GM21447 (cell line): ENCODE measurements around the gene NRAS.
"Not testable (repeated sequence)": the region's sequence is repeated elsewhere in the genome, so short reads cannot be mapped to it uniquely, and the experiment has no call there.

Source experiments
- ATAC-seq: cut with Tn5 transposase; IDR thresholded peaks from one replicate; pipeline ENCODE4 v1.9.1; 2021; ENCODE audit not compliant: unreplicated experiment

NRAS gene

GRCh38 chr1:114716304-114717170 lies at the start of gene NRAS:
TSS of gene NRAS (minus strand) at chr1:114716771. CDS start at chr1:114716160, 611 bp downstream.
- peak; percentile 94 for ATAC-seq

DNA sequence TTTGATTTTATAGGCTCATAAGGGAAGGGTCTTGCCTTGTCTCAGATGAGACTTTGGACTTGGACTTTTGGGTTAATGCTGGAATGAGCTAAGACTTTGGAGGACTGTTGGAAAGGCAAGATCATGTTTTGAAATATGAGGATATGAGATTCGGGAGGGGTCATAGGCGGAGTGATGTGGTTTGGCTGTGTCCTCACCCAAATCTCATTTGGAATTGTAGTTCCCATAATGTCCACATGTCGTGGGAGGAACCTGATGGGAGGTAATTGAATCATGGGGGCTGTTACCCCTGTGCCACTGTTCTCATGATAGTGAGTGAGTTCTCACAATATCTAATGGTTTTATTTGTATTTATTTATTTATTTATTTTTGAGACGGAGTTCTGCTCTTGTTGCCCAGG lies 48.1 kb upstream of the NRAS start:
- ATAC-seq = no peak

GRCh38 chr1:114758256-114758832 lies 41.8 kb upstream of the NRAS start:
- no peak for ATAC-seq

DNA sequence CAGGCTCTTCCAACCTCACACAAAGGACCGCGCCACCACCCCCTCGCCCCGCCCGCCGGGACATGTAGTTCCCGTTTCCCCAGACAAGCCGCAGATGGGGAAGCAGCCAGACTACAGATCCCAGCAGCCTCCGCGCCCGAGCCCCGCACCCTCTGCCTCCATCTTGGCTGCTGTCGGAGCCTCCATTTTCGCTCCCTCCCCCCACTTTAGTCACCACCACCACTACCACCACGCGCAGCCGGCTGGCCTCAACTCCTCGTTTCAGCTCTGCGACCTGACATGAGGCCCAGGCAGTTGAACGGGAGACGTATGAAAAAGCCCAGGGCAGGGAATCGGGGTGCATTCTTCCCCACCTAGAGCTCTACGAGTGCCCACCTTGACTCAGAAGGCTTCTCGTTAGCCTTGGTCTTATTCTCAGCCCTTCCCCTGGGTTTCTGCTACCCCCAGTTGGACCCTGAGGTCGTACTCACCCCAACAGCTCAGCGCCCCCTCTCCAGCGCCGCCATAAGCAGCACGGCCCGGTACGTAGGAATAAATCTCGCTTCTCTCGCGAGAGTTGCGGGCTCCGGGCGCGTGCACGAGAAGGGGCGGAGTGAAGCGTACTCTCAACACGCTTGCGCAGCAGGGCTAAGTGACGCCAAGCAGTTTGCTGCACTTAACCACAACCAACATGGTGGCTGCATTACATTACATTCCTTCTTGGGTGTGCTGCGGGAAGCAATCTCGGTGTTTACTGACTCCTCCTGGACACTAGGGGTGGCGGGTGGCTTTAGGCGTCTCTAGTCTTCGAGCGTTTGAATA lies 41.1 kb upstream of the NRAS start, which contains the start of gene CSDE1:
Gene CSDE1 (minus strand): TSS at position 530 of the 801 bp plus-strand sequence. CDS start 18,094 bp downstream, outside the sequence.
- ATAC-seq = peak; percentile 85

- no peak for ATAC-seq
Observed at GRCh38 chr1:114756949-114757454, 40.4 kb upstream of the NRAS start.

- peak; percentile 29 for ATAC-seq
Observed at GRCh38 chr1:114756009-114756892, 39.7 kb upstream of the NRAS start.

- ATAC-seq = no peak
Observed at GRCh38 chr1:114755006-114755931, 38.7 kb upstream of the NRAS start.

GRCh38 chr1:114753702-114754101 lies 37.1 kb upstream of the NRAS start:
- ATAC-seq = not testable (repeated sequence)

- ATAC-seq = no peak
Observed at GRCh38 chr1:114753143-114753542, 36.6 kb upstream of the NRAS start.

GRCh38 chr1:114750780-114751179 lies 34.2 kb upstream of the NRAS start:
- ATAC-seq = no peak

DNA sequence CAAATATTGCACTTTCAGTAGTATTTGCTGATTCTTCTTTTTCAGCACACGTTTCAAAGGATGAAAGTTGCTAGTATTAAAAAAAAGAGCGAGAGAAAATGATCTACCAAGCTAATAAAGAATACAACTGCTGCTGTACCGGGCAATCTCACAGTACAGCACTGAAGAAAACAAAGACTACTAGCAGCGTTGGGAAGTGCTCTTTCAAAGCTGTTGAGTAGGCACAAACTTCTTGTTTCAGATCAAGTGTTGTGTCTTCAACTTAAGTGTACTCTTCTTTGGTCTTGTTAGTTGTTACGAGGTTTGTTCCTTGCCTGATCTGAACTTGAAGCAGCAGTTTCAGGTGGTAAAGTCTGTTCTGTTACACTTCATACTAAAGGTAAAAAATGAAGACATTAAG lies 33.3 kb upstream of the NRAS start:
- ATAC-seq = no peak

DNA sequence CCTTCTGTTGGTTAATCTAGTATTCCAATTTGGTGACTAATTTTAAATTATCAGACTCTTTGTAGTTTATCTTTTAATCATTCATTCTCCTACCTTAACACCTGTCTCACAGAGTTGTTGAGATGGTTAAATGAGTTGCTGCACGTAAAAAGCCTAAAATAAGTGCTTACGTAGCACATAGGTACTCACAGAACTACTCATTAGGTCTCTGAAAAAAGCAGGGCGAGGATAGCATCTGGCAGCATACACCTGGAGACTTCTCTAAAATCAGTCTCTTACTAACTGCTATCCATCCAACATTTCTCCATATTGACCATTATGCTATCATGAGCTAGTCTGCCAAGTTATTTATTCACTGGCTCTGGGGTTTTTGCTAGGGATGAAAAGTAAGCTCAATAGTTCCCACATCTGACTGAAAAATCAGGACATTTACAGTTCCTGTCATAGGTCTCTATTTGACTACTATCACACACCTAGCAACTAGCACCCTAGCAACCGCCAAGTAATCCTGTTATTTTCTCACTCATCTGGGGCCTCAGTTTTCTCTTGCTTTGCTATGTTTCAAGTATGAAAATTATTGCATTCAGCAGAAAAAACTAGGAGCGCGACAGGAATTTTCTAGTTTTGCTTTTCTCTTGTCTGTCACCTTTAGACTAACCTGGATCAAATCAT lies 30.0 kb upstream of the NRAS start:
- ATAC-seq = no peak

- ATAC-seq = no peak
Observed at GRCh38 chr1:114745291-114745690, 28.7 kb upstream of the NRAS start.

- no peak for ATAC-seq
Observed at GRCh38 chr1:114741963-114742746, 25.6 kb upstream of the NRAS start.

DNA sequence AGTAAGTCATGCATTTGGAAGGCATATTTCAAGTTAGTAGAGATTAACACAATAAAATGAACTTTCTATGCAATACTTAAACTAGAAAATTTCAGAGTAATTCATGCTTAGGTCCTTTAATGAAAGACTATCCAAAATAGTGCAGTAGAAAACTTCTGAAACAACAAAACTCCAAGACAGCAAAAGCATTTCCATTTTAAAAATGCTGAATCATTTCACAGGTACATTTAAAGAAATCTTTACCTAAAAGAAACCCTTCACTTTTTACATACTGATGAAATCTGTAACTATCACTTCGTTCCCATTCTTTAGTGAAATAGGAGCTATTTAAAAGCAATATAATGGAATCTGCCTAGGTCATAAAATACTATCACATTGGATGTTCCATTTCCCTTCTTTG lies 23.8 kb upstream of the NRAS start:
- no peak for ATAC-seq

- no peak for ATAC-seq
Observed at GRCh38 chr1:114737314-114737849, 20.8 kb upstream of the NRAS start.

DNA sequence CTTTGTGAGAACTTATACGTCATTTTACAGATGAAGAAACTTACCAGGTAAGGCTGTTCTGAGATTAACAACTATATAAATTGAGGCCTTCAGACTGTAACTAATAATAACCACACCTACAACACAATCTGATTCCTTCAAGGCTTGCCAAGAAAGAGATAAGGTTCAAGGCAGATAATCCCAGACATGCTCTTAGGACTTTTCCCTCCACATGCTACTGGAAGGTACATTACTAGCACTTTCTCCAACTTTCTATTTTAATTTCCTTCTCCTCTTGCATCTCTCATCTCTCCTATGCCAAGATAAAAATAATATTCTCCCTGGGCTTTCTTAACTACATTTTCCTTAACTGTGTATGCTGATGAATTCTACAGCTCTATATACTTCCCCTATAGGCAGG lies 18.9 kb upstream of the NRAS start:
- no peak for ATAC-seq

- ATAC-seq = no peak
Observed at GRCh38 chr1:114729782-114730181, 13.2 kb upstream of the NRAS start.
